A172 (cell line): ENCODE results near the gene MYOZ2. TPM values are rescaled to one million over a fixed set of nuclear protein-coding genes. Genes with fewer than 3 reads are reported as not detected.

ENCODE experiments used
- total RNA-seq: library from RNA; depleted of rRNA; stranded (reverse); fragments of >200 nt; shearing (Covaris generic); gene quantifications from 2 replicates; pipeline ENCODE4 v1.2.3, GENCODE V29; 2014; rRNA removed

The MYOZ2 gene
- total RNA-seq, 1 experiment from 2014 or later = 0.10 TPM

Other genes starting within 250 kb of the MYOZ2 start
- 0.07 and 0.10 TPM in 2 replicates for gene SYNPO2, start 247.0 kb upstream of the MYOZ2 start, total RNA-seq
- gene USP53, start 76.9 kb downstream of the MYOZ2 start, total RNA-seq = 7.6 and 16.9 TPM in 2 replicates
- gene FABP2, start 186.3 kb downstream of the MYOZ2 start, total RNA-seq = not detected in 2 replicates